SK-N-MC (cell line): ENCODE data around the gene ZNF808.

Experiments used
- EZH2 ChIP-seq: fragments of 200-600 bp; sonication (generic); IDR thresholded peaks from one replicate; pipeline ENCODE4 v1.6.1; 2017; ENCODE audit warnings: antibody characterized with exemption
- FOXP2 ChIP-seq: optimal IDR thresholded peaks from 2 replicates; pipeline ENCODE3; 2011; ENCODE audit warnings: mild to moderate bottlenecking, moderate library complexity; ENCODE audit not compliant: insufficient read depth; ENCODE audit errors: extremely low read length, control extremely low read depth

DNA sequence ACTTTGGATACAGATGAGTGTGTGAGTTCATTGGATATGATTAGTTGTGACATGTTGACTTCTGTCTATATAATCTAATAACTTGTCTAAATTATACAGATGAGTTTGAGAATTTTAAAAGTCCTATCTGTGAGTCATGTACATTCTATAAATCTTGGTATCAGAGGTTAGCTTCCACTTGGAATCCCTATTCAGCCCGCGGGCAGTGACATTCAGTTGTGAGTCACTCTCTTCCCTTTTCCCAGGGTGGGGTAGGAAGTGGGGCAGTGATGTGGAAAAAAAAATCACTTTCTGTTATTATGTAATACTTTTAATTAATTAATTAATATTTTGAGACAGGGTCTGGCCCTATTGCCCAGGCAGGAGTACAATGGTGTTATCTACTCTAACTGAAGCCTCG lies 33.0 kb upstream of the ZNF808 start:
- TF ChIP-seq EZH2 (no peak), FOXP2 (no peak)
